SU-DHL-6 (cell line): Measurements from ENCODE around the gene SNAP91.

Experiments
- H2AFZ ChIP-seq: fragments of 200-600 bp; sonication (generic); 2 replicates; pipeline ENCODE4 v1.6.1; 2014; ENCODE audit warnings: low read depth, mild to moderate bottlenecking, moderate library complexity, mixed read lengths, antibody characterized with exemption, low read length; ENCODE audit not compliant: severe bottlenecking
- H3F3A ChIP-seq: fragments of 200-600 bp; shearing (Covaris generic); 2 replicates; pipeline ENCODE4 v1.6.0; 2016; ENCODE audit warnings: antibody characterized with exemption, mild to moderate bottlenecking; ENCODE audit not compliant: insufficient read depth
- H3K27ac ChIP-seq: fragments of 200-600 bp; sonication (generic); 2 replicates; pipeline ENCODE4 v1.5.1; 2016; ENCODE audit warnings: low read depth, mild to moderate bottlenecking, low read length, moderate library complexity, mixed read lengths
- H3K27me3 ChIP-seq: fragments of 200-600 bp; sonication (generic), shearing (Covaris generic); 2 replicates; pipeline ENCODE4 v1.6.0; 2014; ENCODE audit warnings: mild to moderate bottlenecking, low read length
- H3K36me3 ChIP-seq: fragments of 200-600 bp; sonication (generic); 2 replicates; pipeline ENCODE4 v1.6.1; 2014; ENCODE audit warnings: mild to moderate bottlenecking, low read length, mixed read lengths
- H3K4me2 ChIP-seq: fragments of 300-600, 200-600 bp; shearing (Covaris generic), sonication (generic); 2 replicates; pipeline ENCODE4 v1.6.0; 2014; ENCODE audit warnings: low read length, low read depth, mild to moderate bottlenecking; ENCODE audit not compliant: poor library complexity, severe bottlenecking
- H3K4me3 ChIP-seq: fragments of 200-600 bp; sonication (generic); 2 replicates; pipeline ENCODE4 v1.5.1; 2014; ENCODE audit warnings: antibody characterized with exemption, low read length, mild to moderate bottlenecking, mixed read lengths; ENCODE audit not compliant: insufficient read depth, poor library complexity, severe bottlenecking
- H3K79me2 ChIP-seq: fragments of 200-600 bp; sonication (generic); 2 replicates; pipeline ENCODE4 v1.6.1; 2014; ENCODE audit warnings: mild to moderate bottlenecking, low read length, moderate library complexity; ENCODE audit not compliant: insufficient read depth
- H3K9ac ChIP-seq: fragments of 200-600 bp; sonication (generic); 2 replicates; pipeline ENCODE4 v1.7.0; 2014; ENCODE audit warnings: mild to moderate bottlenecking, low read length
- H3K9me2 ChIP-seq: fragments of 200-600 bp; sonication (generic); replicated peaks from 2 replicates; pipeline ENCODE4 v1.6.1; 2014; ENCODE audit warnings: low read length; ENCODE audit not compliant: insufficient read depth
- H3K9me3 ChIP-seq: fragments of 200-600 bp; sonication (generic); 2 replicates; pipeline ENCODE4 v1.6.1; 2014; ENCODE audit warnings: low read length, mixed read lengths; ENCODE audit not compliant: insufficient read depth
- H4K20me1 ChIP-seq: fragments of 200-600 bp; sonication (generic); 2 replicates; pipeline ENCODE4 v1.6.1; 2014; ENCODE audit warnings: low read depth, mild to moderate bottlenecking, antibody characterized with exemption, low read length, moderate library complexity, mixed read lengths
- EZH2phosphoT487 ChIP-seq: fragments of 200-600 bp; sonication (generic), shearing (Covaris generic); conservative IDR thresholded peaks from 2 replicates; pipeline ENCODE4 v1.6.1; 2018; ENCODE audit warnings: mild to moderate bottlenecking, antibody characterized with exemption, low read length, moderate library complexity, mixed read lengths
- TF ChIP-seq, protein P1 (sequence below): fragments of 200-600 bp; sonication (generic); IDR thresholded peaks from one replicate; pipeline ENCODE4 v1.5.1; 2017; ENCODE audit warnings: antibody characterized with exemption, mild to moderate bottlenecking, low read length, moderate library complexity; ENCODE audit not compliant: insufficient read depth, poor library complexity, severe bottlenecking

SNAP91 gene

DNA sequence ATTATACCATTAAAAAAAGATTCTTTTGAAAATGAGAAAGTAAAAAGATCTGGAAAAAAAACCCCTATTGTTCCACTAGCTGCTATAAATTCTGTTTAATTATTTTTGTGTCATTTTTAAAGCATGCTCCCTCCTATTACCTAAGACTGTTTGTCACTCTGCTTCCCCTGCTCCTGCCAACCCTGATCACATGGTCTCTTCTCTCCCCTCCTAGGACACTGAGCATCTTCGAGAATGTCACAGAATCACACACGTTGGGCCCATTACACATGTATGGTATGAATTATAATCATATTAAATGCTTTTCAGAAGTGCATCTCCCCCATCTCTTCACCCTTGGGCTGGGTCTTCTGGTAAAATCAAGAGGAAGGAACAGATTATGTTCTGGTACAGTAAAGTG lies 6.2 kb downstream of the SNAP91 start:
- no peak overlapping the region for H3K9ac ChIP-seq
- H3K36me3 ChIP-seq, result no peaks in the 10 kb centered on the region
- no peak overlapping the region for H2AFZ ChIP-seq
- H3K4me2 ChIP-seq, result no peak overlapping the region
- H3K9me3 ChIP-seq, result no peaks in the 10 kb centered on the region
- H3K27ac ChIP-seq, result no peak overlapping the region
- no peaks in the 10 kb centered on the region for H3F3A ChIP-seq
- no peak overlapping the region for H3K4me3 ChIP-seq
- TF ChIP-seq EZH2phosphoT487, result no peak
- TF ChIP-seq, protein P1, sequence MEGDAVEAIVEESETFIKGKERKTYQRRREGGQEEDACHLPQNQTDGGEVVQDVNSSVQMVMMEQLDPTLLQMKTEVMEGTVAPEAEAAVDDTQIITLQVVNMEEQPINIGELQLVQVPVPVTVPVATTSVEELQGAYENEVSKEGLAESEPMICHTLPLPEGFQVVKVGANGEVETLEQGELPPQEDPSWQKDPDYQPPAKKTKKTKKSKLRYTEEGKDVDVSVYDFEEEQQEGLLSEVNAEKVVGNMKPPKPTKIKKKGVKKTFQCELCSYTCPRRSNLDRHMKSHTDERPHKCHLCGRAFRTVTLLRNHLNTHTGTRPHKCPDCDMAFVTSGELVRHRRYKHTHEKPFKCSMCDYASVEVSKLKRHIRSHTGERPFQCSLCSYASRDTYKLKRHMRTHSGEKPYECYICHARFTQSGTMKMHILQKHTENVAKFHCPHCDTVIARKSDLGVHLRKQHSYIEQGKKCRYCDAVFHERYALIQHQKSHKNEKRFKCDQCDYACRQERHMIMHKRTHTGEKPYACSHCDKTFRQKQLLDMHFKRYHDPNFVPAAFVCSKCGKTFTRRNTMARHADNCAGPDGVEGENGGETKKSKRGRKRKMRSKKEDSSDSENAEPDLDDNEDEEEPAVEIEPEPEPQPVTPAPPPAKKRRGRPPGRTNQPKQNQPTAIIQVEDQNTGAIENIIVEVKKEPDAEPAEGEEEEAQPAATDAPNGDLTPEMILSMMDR, result no peak
- H3K27me3 ChIP-seq, result no peaks in the 10 kb centered on the region
- no peaks in the 10 kb centered on the region for H4K20me1 ChIP-seq
- H3K79me2 ChIP-seq, result no peaks in the 10 kb centered on the region
- no peaks in the 10 kb centered on the region for H3K9me2 ChIP-seq

DNA sequence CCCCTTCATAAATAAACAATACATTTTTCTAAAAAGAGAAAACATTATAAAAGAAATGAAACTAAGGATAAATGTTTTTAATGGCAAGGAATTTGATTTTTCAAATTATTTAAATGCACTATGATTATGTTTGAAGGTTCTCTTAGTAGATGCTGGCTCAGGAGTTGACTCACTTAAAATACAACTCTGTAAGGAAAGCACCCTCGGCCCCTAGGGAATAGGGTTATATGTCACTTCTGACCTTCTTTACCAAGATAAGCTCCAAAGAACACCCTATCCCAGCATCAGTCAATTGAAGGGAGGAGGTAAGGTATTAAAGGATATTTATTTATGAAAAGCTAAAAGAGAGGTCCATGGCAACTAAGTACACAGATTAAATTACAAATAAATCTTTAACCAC lies 6.8 kb downstream of the SNAP91 start:
- H3K9me2 ChIP-seq, result no peaks in the 10 kb centered on the region
- no peaks in the 10 kb centered on the region for H3K36me3 ChIP-seq
- no peaks in the 10 kb centered on the region for H3K27me3 ChIP-seq
- no peaks in the 10 kb centered on the region for H4K20me1 ChIP-seq
- H2AFZ ChIP-seq, result no peak overlapping the region
- H3K79me2 ChIP-seq, result no peaks in the 10 kb centered on the region
- no peak overlapping the region for H3K27ac ChIP-seq
- no peaks in the 10 kb centered on the region for H3K9me3 ChIP-seq
- TF ChIP-seq, protein P1, result no peak
- TF ChIP-seq EZH2phosphoT487, result no peak
- H3K4me2 ChIP-seq, result no peak overlapping the region
- H3K9ac ChIP-seq, result no peak overlapping the region
- no peaks in the 10 kb centered on the region for H3F3A ChIP-seq
- H3K4me3 ChIP-seq, result no peak overlapping the region

DNA sequence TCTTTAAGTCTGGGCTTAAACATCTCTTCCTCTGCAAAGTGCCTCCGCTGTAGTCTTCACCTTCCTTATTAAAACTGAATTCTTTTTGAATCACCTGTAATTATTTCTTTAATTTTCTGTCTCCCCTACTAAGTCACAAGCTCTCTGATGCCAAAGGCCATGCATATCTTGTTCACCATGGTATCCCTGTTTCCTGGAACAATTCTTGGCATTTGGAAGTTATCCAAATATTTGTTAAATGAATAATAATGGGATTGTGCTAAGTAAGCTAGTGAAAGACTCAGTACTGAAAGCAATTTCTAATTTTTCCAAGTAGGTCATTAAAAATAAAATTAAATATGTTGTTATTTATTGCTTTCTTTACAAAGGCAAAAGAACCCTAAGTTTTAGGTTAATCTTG lies 12.2 kb downstream of the SNAP91 start:
- H3F3A ChIP-seq, result no peaks in the 10 kb centered on the region
- H3K36me3 ChIP-seq, result no peaks in the 10 kb centered on the region
- no peak overlapping the region for H3K27ac ChIP-seq
- TF ChIP-seq, protein P1, result no peak
- TF ChIP-seq EZH2phosphoT487, result no peak
- no peaks in the 10 kb centered on the region for H3K27me3 ChIP-seq
- H2AFZ ChIP-seq, result no peak overlapping the region
- H3K9ac ChIP-seq, result no peak overlapping the region
- no peaks in the 10 kb centered on the region for H3K79me2 ChIP-seq
- no peak overlapping the region for H3K4me2 ChIP-seq
- H4K20me1 ChIP-seq, result no peaks in the 10 kb centered on the region
- no peak overlapping the region for H3K4me3 ChIP-seq
- no peaks in the 10 kb centered on the region for H3K9me3 ChIP-seq
- H3K9me2 ChIP-seq, result no peaks in the 10 kb centered on the region
